CD4-positive, alpha-beta T cell (primary cell): ENCODE data around the gene ACYP1. TPM values are rescaled to one million over a fixed set of nuclear protein-coding genes. Genes with fewer than 3 reads are reported as not detected.

Experiments used
- ATAC-seq: fragments of 200-7000 bp; cut with Tn5 transposase; one replicate; pipeline ENCODE4 v1.10.0; 2022; ENCODE audit warnings: mild to moderate bottlenecking; ENCODE audit not compliant: poor library complexity
- CTCF ChIA-PET: fragments of 350-600 bp; sonication (Branson Sonifier 250); formaldehyde crosslinking; loops from one replicate; lab custom pipeline; 2021; ENCODE audit warnings: antibody characterized with exemption, inconsistent platforms; lab: Charles Lee
- POLR2A ChIA-PET: fragments of 350-600 bp; sonication (Branson Sonifier 250); formaldehyde crosslinking; loops from one replicate; lab custom pipeline; 2021; ENCODE audit warnings: antibody characterized with exemption, inconsistent platforms; lab: Charles Lee
- DNase-seq, 14 experiments: peaks; one replicate each; pipeline ENCODE4 v3.0.0-alpha.2; 2013 to 2020; ENCODE audit warnings: mixed read lengths in 2 of 14
- H3K27ac ChIP-seq, 2 donors: one replicate each; pipeline versions ENCODE4 v1.5.1 to v1.7.0; 2013; ENCODE audit warnings: low read length in 2 of 2, low read depth in 1 of 2, mild to moderate bottlenecking in 1 of 2
- H3K27me3 ChIP-seq, 2 experiments: 1 replicate in 1 of 2; 2 replicates in 1 of 2; pipeline versions ENCODE4 v1.6.1 to v1.7.0; 2013; ENCODE audit warnings: low read length in 2 of 2, control low read depth in 1 of 2, mild to moderate bottlenecking in 1 of 2, moderate library complexity in 1 of 2; ENCODE audit not compliant: insufficient read depth in 2 of 2, control insufficient read depth in 1 of 2
- H3K36me3 ChIP-seq: one replicate; pipeline ENCODE4 v1.6.1; 2013; ENCODE audit warnings: low read length, control low read depth; ENCODE audit not compliant: insufficient read depth
- H3K4me1 ChIP-seq: one replicate; pipeline ENCODE4 v1.6.1; 2013; ENCODE audit warnings: low read length, control low read depth; ENCODE audit not compliant: insufficient read depth
- H3K4me3 ChIP-seq: one replicate; pipeline ENCODE4 v1.5.1; 2013; ENCODE audit warnings: mild to moderate bottlenecking, low read length, moderate library complexity
- H3K9me3 ChIP-seq, 2 experiments: 1 replicate in 1 of 2; 2 replicates in 1 of 2; pipeline versions ENCODE4 v1.6.1 to v1.7.0; 2013; ENCODE audit warnings: low read length in 2 of 2, mild to moderate bottlenecking in 2 of 2, control low read depth in 1 of 2, moderate library complexity in 1 of 2; ENCODE audit not compliant: control insufficient read depth in 1 of 2, insufficient read depth in 1 of 2
- H3K27ac Mint-ChIP-seq: one replicate; pipeline ENCODE4 v1.8.0; 2020; ENCODE audit warnings: mixed read lengths
- H3K27me3 Mint-ChIP-seq: one replicate; pipeline ENCODE4 v1.8.0; 2021; ENCODE audit warnings: mixed read lengths
- H3K36me3 Mint-ChIP-seq: one replicate; pipeline ENCODE4 v1.8.0; 2021; ENCODE audit warnings: low read depth, mixed read lengths
- H3K4me1 Mint-ChIP-seq: one replicate; pipeline ENCODE4 v1.8.0; 2021; ENCODE audit warnings: low read depth, mixed read lengths
- H3K4me3 Mint-ChIP-seq: one replicate; pipeline ENCODE4 v1.8.0; 2020; ENCODE audit warnings: mild to moderate bottlenecking, mixed read lengths
- H3K9me3 Mint-ChIP-seq: one replicate; pipeline ENCODE4 v1.8.0; 2020; ENCODE audit warnings: mixed read lengths
- intact Hi-C, 2 experiments: fragments of 100-400 bp; cut with DNase I in 1 of 2; cut with micrococcal nuclease in 1 of 2; formaldehyde crosslinking; loops; one replicate each; pipeline versions ENCODE4 v1.15.1 to v1.9.0; 2023 to 2025; cut with DNase I, micrococcal nuclease
- total RNA-seq, 174 experiments: library from RNA in 2 of 174; stranded (reverse) in 2 of 174; gene quantifications; one replicate each; pipeline ENCODE4 v1.2.3 and lab custom pipeline; 2021 to 2026
- TF ChIP-seq, protein P1 (sequence below): fragments of 200-600 bp; IDR thresholded peaks from one replicate; pipeline ENCODE4 v1.8.0; 2022; ENCODE audit warnings: antibody characterized with exemption, mild to moderate bottlenecking

ACYP1 gene
- total RNA-seq, 2 experiments from 2014 or later: 7.9 to 9.4 TPM

DNA sequence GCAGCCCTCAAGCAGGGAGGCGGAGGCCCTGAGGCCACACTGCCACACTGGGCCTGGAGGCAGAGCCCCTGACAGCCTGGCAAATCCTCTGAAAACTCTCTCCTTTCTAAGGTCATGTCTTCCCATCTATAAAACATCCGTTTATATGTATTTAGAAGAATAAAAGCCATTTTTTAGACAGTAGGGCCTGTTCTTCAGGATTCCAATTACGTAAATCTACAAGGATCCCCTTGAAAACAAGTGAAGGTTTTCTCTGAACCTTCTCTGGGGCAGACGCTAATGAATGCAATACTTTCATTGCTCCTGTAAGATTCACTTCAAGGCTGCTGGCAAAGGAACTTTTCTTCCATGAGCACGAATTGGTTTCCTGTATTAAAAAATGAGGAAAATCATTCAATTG is 48.3 kb downstream of the ACYP1 start:
- Histone ChIP-seq H3K36me3 (peaks cover 60% of the 10 kb centered on the region), H3K27ac (no peak overlapping the region), H3K9me3 (no peaks in the 10 kb centered on the region), H3K27me3 (no peaks in the 10 kb centered on the region), H3K4me3 (no peak overlapping the region), H3K4me1 (no peaks in the 10 kb centered on the region)
- ATAC-seq (no peak), DNase-seq (no peak)
- H3K4me3 Mint-ChIP-seq: no peak overlapping the region
- peaks cover 91% of the 10 kb centered on the region for H3K36me3 Mint-ChIP-seq
- no peaks in the 10 kb centered on the region for H3K9me3 Mint-ChIP-seq
- POLR2A ChIA-PET: no interaction called here
- CTCF ChIA-PET: interaction anchor here (1.3 kb wide), 1 partner anchor 48 kb away, joined by 4 read pairs; the partner anchor contains the start of gene ACYP1
- no peaks in the 10 kb centered on the region for H3K27me3 Mint-ChIP-seq
- H3K27ac Mint-ChIP-seq: no peak overlapping the region
- TF ChIP-seq, protein P1, sequence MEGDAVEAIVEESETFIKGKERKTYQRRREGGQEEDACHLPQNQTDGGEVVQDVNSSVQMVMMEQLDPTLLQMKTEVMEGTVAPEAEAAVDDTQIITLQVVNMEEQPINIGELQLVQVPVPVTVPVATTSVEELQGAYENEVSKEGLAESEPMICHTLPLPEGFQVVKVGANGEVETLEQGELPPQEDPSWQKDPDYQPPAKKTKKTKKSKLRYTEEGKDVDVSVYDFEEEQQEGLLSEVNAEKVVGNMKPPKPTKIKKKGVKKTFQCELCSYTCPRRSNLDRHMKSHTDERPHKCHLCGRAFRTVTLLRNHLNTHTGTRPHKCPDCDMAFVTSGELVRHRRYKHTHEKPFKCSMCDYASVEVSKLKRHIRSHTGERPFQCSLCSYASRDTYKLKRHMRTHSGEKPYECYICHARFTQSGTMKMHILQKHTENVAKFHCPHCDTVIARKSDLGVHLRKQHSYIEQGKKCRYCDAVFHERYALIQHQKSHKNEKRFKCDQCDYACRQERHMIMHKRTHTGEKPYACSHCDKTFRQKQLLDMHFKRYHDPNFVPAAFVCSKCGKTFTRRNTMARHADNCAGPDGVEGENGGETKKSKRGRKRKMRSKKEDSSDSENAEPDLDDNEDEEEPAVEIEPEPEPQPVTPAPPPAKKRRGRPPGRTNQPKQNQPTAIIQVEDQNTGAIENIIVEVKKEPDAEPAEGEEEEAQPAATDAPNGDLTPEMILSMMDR: no peak
- intact Hi-C loops: no loop called here
- peaks cover 9% of the 10 kb centered on the region for H3K4me1 Mint-ChIP-seq

DNA sequence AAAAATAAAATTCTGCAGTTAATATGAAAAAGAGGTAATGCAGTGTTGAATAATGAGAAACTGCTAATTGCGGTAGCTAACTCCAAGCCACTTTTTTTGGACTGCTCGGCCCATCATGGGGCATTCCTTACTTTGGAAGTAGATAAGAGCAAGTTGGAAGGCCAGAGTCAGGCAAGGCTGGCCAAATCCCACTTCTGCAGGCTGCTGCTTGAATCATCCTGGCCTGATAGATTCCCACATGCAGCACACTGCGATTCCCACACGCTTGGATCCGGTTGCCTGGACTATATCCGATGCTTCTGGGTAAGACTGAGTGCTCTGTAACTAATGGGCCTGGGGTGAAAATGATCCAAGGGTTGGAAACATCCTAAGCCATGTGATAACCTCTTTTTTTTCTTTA is 50.5 kb downstream of the ACYP1 start:
- no peaks in the 10 kb centered on the region for H3K27me3 ChIP-seq
- POLR2A ChIA-PET: interaction anchor here (1.5 kb wide), 1 partner anchor 11 kb away, joined by 4 read pairs; the partner anchor contains the start of gene EIF2B2
- H3K4me1 ChIP-seq: no peaks in the 10 kb centered on the region
- Mint-ChIP-seq H3K4me1 (peaks cover 19% of the 10 kb centered on the region), H3K4me3 (no peak overlapping the region), H3K9me3 (no peaks in the 10 kb centered on the region), H3K36me3 (peaks cover 94% of the 10 kb centered on the region), H3K27me3 (no peaks in the 10 kb centered on the region), H3K27ac (no peak overlapping the region)
- DNase-seq (no peak), ATAC-seq (no peak)
- H3K27ac ChIP-seq: no peak overlapping the region
- CTCF ChIA-PET: interaction anchor here (1.6 kb wide), 1 partner anchor 10 kb away, joined by 4 read pairs; no protein-coding TSS in a partner anchor
- H3K9me3 ChIP-seq: no peaks in the 10 kb centered on the region
- intact Hi-C loops: no loop called here
- TF ChIP-seq, protein P1: no peak
- peaks cover 71% of the 10 kb centered on the region for H3K36me3 ChIP-seq
- H3K4me3 ChIP-seq: no peak overlapping the region

DNA sequence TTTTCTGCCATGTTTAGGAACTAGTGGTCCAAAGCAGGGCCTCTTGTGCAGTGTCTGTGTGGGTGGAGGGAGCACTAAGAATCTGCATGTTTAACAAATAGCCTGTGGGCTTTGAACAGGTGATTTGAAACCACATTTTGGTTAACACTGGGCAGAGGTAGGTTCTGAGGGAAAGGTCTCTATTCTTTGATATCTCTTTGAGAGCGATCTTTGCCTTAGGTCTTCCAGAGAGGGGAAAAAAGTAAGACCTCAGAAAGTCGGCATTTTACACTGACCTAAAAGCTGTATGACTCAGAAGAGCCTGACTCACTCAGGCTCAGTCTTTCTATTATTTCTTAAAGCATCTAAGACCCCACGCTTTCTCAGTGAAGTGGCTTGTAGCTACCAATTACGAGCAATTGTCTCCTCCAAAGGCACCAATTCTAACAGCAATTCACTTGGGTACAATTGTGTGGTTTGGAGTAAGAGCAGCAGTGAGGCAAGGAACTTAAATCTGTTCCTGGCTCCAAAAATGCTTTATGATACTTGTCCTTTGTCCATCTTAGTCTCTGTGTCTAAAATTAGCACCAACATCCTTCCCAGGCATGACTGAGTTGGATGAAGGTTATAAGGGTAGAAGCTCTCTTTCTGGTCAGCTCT is 52.3 kb downstream of the ACYP1 start:
- peaks cover 29% of the 10 kb centered on the region for H3K4me1 Mint-ChIP-seq
- peaks cover 96% of the 10 kb centered on the region for H3K36me3 Mint-ChIP-seq
- ATAC-seq: no peak
- no peaks in the 10 kb centered on the region for H3K27me3 Mint-ChIP-seq
- TF ChIP-seq, protein P1: no peak
- no peaks in the 10 kb centered on the region for H3K9me3 ChIP-seq
- no peaks in the 10 kb centered on the region for H3K4me1 ChIP-seq
- no peak overlapping the region for H3K4me3 ChIP-seq
- H3K27me3 ChIP-seq: no peaks in the 10 kb centered on the region
- no peak for DNase-seq
- H3K27ac Mint-ChIP-seq: peak overlapping the region; percentile 65
- ChIA-PET CTCF (interaction anchor here (0.9 to 1.5 kb wide), 2 partner anchors 11 to 106 kb away, joined by 3 read pairs; no protein-coding TSS in a partner anchor), POLR2A (interaction anchor here (0.5 kb wide), 1 partner anchor 79 kb away, joined by 4 read pairs; no protein-coding TSS in a partner anchor)
- peak overlapping the region in 1 of 2 donors; percentile 13 for H3K27ac ChIP-seq
- no peak overlapping the region for H3K4me3 Mint-ChIP-seq
- peaks cover 76% of the 10 kb centered on the region for H3K36me3 ChIP-seq
- intact Hi-C loops: no loop called here
- no peaks in the 10 kb centered on the region for H3K9me3 Mint-ChIP-seq
